ENCODE data around the gene GALNT9.
"Not testable (repeated sequence)": the region's sequence is repeated elsewhere in the genome, so short reads cannot be mapped to it uniquely, and the experiment has no call there.

GALNT9 gene

DNA sequence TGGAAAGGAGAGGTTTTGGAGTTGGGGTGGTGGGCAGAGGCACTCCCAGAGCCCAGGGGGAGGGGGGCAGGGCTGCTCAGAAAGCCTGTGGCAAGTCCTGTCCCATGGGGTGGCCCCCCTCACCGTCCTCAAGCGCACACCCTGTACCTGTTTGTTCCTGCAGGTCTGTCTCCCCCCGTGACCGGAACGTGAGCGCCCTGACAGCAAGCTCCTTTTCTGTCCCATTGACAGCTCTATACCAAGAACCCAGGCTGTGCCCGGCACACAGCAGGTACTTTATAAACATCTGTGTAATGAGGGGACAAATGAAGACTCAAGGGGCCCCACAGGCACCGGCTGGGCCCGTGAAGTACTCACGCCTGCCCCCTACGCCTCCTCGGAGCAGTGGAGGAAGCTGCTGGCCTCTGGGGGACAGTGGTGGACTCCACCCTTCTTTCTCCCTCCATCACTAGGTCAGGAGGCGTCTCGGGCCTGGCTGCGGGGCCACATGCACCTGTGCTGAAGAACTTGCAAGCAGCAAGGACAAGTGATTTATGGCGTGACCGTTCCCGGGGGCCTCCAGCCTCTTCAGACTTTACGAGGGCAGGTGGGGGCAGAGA is 65.8 kb downstream of the GALNT9 start:
- DNase-seq = no peak

DNA sequence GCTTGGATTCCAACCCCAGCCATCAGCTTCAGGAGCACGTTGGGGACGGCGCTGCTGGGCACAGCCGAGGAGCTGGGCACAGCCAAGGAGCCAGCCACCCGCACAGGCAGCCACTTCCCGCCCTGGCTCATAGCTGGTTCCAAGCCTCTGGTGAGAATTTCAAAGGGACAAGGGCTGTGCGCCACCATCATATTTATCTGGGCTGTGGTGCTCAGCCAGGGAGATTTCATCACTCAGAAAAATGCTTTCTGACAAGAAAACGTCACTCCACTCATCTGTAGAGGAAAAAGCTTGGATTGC is 66.4 kb downstream of the GALNT9 start:
- no peak for DNase-seq

DNA sequence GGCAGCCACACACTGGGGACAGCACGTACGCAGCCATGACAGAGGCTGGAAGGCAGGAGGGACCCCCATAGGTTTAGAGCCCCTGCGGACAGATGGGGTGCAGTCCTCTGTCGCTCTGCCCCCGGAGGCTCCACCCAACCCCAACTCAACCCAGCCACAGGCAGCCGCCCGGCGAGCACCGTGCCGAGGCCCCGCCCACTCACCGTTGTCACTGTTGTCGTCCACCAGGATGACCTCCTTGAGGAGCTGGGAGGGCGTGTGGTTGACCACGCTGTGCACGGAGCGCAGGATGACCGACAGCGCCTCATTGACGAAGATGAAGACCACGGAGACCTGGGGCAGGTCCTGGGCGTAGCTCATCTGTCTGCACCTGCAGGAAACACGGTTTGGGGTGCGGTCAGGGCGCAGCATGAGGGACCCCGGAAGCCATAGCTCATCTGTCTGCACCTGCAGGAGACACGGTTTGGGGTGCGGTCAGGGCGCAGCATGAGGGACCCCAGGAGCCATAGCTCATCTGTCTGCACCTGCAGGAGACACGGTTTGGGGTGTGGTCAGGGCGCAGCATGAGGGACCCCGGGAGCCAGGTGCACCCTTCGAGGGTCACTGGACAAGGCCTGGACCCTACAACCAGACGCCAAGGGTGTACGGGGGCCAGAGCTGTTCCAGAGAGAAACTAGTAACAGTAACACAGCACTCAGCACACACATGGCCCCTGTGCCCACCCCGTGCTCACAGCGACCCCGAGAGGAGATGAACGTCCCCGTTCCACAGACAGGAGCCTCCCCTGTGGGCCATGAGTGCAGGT is 66.9 kb downstream of the GALNT9 start:
- DNase-seq = no peak

DNA sequence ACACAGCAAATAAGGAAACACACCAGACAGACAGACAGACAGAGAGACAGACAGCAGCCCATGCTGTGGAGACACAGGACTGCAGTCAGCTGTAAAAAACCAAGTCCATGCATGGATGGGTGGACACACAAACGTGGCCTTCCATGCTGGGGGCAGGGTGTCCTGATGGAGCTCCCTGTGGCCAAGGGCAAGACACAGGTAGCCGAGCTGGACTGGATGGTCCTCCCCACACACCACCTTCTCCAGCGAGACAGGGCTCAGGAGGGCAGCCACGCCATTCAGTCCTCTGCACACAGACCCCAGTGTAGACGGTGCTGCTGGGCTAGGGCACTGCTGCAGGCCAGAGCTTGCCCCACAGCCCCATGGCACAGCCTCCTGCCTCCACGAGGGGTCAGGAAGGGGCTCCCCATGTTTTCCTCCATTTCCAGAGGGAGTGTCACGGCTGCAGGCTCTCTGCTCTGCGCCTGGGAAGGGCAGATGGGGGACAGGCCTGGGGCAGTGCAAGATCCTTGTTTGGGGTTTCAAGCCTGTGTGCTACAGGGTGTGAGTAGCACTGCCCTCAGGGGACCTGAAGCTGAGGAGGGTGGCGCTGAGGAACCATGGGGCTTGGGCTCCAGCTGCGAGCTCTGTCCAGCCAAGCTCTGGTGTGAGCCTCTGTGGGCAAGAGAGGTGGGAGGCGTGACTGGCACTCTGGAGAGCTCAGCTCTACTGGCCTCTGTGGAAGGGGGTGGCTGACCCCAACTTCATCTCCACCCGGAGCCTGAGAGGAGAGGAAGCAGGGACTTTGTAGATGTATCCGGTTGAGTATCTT is 67.9 kb downstream of the GALNT9 start:
- DNase-seq = no peak

DNA sequence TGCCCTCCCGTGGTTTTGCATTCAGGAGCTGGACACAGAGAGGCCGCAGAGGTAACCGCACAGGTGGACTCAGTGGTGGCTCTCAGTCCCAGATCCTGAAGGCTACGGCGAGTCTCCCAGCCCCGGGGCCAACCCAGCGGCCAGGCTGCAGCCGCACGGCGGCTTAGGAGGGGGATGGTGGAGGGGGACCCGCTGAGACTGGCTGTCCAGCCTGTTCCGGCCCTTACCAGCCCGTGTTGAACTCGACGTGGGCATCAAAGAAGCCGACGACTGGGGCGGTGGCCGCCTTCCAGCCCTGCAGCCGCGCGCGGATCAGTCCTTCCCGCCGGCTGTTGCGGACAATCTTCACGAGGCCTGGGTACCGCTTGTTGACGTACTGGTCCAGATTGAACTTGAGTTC is 68.7 kb downstream of the GALNT9 start:
- no peak for DNase-seq

DNA sequence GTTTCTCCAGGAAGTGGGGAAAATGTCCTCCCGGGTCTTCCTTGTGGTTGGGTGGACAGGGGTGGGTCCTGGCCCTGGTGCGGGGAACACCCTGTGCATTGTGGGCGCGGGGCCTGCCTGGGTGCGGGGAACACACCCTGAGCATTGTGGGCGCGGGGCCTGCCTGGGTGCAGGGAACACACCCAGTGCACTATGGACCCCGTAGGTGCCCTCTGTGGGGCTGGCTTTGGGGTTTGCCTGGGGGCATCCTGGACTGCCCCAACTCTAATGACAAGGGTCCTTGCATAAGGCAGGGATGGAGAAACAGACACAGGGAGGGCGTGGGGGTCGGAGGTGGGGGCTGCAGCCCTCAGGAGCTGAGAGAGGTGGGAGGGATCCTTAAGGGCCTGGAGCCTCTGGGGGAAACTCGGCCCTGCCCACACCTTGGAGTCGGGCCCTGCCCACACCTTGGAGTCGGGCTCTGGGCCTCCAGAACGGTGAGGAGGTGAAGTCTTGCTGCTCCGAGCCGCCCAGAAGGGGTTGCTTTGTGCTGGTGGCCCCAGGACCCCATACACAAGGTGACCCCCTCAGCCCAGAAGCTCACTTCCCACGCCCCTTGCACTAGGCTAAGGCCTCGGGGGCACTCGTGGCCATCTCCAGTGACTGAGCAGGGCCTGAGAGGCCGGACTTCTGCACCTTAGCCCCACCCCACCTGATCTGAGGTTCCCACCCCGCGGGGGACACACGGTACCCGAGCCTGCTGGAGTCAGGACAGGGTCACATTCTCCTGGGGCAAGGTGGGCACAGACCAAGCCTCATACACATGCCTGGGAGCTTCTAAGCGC is 69.3 kb downstream of the GALNT9 start:
- DNase-seq = no peak

DNA sequence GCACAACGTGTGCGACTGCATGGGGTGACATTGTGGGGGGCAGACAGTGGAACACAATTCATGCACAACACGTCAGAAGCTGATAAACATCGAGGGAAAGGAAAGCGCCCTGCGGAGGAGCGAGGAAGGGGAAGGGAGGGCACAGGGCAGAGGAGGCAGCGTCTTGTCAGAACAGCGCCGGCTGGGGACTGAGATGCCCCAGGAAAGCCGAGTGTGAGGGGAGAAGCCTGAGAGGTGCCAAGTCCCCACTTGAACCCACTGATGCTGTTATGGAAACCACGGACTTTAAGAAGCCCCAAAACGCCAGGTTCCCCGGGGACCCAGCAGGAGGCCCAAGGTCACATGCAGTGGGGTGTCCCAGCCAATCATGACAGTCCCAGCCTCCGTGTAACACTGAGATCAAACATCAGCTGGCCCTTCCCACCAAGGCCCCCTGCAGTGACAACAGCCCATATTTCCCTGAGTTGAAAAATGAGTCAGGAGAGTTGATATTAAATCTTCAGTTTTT is 70.0 kb downstream of the GALNT9 start:
- no peak for DNase-seq

DNA sequence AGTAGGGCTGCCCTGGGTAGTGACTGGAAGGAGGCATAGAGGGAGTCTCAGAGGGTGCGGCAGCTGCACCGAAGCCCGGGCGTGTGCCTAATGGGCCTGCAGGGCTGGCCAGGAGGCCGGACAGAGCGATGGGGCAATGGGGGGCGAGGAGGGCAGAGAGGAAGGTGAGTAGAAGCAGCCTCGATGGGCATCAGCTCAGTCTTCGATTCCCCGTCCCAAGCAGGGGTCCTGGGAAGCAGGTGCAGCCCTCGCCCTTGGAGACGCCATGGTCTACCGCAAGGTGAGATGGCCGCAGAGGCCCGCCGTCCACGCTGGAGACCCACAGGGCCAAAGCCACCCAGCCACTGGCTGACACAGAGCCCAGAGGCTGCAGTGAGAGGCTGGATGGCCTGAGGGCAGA is 70.8 kb downstream of the GALNT9 start:
- DNase-seq = no peak

DNA sequence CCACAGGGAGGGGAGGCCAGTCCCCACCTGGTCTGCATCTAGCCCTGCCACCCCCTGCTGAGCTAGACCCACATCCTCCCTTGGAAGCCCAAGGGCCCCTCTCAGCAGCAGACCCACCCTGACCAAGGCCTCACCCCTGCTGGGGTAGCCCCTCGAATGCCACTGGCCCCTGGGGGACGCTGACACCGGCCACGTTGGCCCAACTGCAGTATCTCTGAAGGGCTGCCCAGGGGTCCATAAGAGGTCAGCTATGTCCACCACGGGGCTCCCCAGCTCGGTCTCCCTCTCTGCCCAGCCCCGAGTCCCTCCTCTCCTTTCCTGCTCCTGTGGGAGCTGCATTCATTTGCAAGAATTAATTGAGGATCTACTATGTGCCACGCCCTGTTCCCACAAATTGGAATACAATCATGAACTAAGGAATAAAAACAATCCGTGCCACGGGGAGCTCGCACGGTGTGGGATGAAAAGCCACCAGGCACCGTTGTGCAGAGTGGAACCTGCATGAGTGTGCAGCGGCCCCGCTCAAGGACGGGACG is 71.4 kb downstream of the GALNT9 start:
- DNase-seq = no peak

DNA sequence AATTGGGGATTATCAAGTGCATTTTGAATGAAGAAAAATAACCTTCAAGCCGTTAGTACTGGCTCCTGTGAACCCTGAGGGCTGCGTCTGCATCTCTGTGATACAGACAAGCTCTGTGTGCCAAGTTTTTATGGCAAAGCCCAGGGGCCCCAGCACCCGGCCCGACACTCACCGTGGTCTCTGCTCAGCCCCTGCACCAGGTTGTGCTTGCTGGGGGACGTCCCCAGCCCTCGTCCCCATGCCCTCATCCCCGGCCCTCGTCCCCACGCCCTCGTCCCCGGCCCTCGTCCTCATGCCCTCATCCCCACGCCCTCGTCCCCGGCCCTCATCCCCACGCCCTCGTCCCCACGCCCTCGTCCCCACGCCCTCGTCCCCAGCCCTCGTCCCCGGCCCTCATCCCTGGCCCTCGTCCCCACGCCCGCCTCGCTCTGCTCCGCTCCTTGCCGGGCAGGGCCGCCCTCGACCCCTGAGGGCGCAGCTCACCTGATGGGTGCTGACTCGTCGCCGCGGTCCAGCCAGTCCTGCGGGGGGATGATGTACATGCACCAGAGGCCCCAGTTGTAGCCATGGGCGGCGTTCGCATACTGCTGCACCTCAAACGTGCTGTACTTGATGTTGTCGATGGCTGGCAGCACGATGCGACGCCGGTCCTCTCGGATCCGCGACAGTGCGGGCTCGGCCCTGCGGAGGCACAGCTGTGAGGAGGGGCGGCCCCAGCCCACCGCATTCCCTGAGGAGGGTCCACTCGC is 72.0 kb downstream of the GALNT9 start:
- DNase-seq = no peak

DNA sequence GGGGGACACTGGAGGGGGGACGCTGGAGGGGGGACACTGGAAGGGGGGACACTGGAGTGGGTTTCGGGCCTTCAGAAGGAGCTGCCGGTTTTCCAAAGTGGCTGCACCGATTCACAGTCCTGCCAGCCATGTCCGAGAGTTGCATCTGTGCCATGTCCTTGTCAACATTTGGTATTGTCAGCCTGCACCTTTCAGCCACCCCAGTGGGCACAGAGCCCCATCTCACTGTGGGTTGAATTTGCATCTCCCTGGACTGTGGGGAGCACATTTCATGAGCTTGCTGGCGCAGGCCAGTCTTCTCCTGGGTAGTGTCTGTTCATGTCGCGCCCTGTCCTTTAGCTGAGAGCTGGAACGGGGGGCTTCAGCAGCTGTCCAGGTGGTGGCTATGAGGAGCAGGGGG is 72.7 kb downstream of the GALNT9 start:
- no peak for DNase-seq

DNA sequence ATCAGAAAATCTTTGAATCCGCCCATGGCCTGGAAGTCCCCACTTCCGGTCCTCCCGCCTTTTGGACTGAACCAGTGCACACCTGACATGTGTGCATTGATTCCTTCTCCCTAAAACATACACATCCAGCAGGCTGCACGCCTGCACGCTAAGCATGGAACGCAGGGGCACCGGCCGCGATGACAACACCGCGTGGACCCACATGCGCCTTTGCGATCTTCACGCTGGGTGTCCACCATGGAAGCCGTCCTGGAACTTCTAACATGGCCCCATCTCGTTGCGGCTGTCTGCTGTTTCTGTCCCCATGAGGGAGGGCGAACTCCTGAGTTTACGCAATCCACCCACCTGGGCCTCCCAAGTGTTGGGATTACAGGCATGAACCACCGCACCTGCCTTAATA is 73.7 kb downstream of the GALNT9 start:
- no peak for DNase-seq

DNA sequence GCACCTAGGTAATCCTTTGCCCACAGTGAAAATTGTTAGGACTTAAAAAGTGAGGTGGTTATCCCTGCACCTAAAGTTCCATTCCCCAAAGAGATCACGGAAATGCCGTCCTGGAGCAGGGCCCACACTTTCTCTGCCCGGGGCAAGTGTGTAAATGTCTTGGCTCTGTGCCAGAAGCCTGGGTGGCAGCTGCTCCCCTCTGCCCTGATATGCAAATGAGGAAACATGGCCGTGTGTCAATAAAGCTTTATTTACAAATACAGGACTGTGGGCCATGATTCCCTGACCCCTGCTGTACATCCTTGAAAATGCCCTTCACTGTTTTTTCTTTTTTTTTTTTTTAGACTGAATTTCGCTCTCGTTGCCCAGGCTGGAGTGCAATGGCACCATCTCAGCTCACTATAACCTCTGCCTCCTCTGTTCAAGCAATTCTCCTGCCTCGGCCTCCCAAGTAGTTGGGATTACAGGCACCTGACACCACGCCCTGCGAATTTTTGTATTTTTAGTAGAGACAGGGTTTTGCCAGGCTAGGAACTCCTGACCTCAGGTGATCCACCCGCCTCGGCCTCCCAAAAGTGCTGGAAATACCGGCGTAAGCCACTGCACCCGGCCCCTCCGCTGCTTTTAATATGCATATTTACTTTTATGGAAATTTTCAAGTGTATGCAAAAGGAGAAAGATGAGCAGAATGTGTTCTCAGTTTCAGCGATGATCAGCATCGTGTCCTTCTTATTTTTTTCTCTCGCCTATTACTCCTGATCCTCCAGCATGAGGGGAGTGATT is 75.5 kb downstream of the GALNT9 start:
- no peak for DNase-seq

DNA sequence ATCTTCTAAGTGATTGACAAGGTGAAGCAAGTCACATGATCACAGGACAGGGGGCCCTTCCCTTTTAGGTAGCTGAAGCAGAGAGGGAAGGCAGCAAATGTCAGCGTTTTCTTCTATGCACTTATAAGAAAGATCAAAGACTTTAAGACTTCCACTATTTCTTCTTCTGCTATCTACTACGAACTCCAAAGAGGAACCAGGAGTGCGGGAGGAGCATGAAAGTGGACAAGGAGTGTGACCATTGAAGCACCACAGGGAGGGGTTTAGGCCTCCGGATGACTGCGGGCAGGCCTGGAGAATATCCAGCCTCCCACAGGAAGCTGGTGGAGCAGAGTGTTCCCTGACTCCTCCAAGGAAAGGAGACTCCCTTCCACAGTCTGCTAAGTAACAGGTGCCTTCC is 76.4 kb downstream of the GALNT9 start:
- DNase-seq = not testable (repeated sequence)

DNA sequence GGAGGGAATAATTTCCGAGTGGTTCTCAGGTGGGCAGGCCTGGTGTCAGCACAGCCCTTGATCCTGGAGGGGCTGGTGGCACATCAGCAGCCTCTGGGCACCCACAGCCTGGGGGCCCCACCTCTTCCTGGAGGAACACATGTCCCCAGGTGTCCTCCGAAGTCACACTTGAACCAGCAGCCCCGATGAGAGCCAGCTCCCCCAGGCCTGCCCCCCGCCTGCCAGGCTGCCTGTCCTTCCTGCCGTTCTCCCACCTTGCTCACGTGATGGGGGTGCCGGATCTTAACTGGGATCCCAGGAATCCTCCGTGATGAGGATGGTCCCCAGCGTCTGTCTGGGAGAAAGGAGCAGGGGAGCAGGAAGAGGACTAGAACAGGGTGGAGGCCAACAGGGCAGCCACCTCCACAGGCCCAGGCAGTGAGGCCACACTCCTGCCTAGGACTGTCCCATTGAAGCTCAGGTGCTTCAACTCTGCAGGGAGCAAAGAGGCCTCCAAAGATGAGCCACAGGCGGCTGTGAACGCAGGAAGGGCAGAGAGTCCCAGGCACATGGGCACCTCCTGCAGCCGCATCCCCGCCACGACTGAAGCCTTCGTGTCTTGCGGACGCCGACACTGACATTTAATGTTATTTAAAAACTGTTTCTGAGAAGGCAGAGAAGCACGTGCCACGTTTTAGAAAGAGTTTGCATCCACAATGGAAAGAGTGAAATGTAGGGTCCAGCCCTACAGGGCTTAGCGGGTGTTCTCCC is 77.5 kb downstream of the GALNT9 start:
- no peak for DNase-seq

DNA sequence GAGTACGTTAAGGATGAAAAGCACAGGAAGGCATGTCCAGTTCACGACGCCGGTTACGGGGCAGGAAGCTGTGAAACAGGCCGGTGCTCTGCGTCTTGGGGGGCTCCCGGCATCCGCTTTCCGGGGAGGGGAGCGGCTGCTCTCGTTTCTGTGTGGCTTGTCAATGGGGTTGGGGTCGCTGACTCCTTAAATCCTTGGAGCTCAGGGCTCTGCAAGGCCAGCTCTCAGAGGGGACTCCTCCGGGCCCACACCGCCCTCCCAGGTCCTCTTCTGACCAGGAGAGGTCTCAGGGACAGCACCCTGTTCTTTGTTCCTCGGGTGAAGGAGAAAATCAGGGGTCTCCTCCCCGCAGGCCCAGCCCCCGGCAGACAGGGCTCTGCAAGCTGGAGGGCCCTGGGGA is 78.1 kb downstream of the GALNT9 start:
- no peak for DNase-seq

DNA sequence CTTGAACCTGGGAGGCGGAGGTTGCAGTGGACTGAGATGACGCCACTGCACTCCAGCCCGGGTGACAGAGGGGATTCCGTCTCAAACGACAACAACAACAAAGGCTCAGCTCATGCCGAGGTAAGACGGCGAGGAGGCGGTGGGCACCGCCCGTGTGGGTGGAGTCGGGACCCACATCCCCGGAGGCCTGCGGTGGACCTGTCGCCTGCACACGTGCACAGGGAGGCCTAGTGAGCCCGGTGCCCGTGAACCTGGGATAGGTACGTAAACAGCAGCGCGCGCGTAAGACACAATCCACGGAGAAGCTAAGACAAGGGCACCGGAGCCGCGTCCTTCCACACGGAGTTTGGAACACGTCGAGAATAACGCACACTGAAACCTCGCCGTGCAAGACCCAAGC is 78.7 kb downstream of the GALNT9 start:
- no peak for DNase-seq

DNA sequence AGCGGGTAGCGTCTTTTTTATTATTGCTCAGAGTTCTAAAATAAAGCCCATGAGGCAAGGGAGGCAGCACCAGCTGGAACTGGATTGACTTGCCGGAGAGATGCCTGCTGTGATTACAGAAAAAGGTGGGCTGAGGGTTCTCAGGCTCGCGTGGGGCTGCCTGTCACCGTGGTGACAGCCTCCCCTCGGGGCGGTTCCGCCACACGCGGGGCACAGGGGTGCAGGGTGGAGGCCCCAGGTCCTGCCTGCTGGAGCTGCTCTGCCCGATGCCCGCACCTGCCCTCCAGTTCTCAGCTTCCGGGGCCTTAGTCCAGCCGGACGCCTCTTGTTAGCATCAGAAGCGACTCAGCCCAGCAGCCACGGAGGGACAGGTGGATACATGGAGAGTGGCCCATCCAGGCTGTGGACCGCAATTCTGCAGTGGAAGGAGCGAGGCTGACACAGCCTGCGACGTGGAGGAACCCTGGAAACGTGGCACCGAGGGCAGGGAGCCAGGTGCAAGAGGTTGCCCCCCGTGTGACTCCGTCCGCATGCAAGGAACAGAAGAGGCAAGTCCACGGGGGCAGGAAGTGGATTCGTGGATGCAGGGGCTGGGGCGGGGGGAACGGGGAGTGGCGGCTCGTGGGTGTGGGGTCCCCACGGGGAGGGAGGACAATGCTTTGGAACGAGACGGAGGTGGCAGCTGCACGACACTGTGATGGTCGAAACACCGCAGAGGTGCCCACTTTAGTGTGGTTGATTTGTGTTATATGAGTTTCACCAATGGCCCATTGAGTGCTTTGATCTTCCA is 79.5 kb downstream of the GALNT9 start:
- DNase-seq = no peak

DNA sequence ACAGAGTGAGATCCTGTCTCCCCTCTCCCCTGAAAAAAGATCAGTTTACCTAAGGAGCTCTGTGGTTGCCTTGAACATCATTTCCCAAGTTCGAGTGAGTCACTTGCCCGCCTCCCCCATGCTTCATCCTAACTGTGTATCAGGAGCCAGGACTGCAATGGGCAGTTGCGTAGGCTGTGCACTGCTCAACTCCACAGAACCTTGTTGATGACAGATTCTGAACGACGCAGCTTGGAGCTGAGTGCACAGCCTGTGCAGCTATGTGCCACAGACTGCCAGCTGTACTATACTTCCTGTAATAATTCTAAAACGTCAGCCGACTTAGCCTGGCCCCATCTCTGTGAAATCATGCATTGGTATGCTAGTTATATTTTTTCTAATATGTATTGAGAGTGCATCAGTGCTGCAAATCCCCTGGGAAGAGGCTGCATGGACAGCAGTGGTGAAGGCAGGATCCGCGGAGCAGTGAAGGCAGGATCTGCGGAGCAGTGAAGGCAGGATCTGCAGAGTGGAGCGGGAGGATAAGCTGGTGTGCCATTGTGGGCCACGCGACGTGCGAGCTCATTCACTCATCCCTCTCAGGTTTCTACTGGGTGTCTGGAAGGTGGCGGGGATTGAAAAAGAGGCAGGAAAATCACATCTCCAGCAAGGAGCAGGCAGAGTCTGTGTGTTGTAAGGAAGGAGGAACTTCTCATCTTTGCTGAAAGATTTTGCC is 80.8 kb downstream of the GALNT9 start:
- no peak for DNase-seq
